Activated CD4-positive, alpha-beta T cell treated with anti-CD3 and anti-CD28 coated beads, Interleukin-2, amount 50 U/mL, for 48 hours (primary cell): ENCODE data around the gene ARL15.

Experiments
- DNase-seq, 2 experiments: peaks; one replicate each; pipeline ENCODE4 v3.0.0-alpha.2; 2020

Gene ARL15

DNA sequence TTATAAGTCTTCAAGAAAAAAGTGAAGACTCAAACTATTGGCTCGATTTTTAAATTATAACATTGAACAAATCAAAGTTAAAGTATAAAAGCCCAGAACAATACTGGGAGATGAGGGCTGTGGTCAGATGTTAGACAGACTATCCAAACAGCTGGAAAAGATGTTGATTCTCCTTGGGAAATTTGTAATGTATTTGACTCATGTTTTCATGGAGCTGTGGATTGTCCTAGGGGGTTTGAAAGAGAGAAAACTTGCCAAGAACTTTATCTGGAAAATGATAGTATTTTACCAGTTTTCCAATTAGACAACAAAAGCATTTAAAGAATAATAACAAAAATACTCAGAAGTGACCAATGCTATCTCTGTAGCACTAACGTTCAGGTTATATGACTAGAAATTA lies 339.2 kb downstream of the ARL15 start:
- no peak for DNase-seq

DNA sequence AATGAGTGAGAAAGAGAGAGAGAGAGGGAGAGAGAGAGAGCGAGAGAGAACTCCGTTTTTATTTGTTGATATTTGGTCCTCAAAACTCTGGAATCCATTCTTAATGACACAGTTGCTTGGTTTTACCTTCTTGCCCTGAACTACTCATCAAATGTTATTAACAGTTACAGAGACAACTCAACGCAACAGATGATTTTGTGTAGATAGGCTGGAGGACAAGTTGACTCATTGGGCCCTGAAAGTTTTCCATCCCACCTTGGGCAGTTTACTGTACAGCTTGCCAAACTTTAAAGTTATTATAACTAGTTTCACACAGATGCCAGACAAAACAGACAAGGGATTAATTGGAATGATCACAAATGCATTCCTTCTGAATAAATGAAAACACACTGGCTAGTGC lies 339.9 kb downstream of the ARL15 start:
- no peak for DNase-seq

DNA sequence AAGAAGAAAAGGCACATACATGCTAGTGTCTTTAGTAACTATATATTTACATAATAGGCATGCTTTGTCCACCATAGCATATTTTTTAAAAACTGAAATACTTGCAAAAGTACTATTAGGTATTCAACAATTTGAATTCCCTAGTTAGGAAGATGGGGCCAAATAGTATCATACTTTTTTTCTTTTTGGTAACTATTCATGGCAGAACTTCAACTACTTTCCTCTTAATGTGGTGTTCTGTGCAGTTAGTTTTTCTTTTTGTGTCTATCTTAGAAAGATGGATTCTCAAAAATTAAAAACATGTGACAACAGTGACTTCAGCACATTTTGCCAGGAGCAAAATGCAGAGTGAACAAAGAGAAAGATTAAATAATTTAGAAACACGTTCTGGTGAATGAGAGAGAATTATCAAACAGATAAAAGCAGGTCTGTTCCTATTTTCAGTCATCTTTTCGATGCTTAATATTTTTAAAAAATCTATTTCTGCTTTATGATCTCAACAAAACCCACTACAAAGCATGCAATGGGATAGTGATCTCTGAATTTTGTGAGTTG lies 341.1 kb downstream of the ARL15 start:
- DNase-seq, result no peak

DNA sequence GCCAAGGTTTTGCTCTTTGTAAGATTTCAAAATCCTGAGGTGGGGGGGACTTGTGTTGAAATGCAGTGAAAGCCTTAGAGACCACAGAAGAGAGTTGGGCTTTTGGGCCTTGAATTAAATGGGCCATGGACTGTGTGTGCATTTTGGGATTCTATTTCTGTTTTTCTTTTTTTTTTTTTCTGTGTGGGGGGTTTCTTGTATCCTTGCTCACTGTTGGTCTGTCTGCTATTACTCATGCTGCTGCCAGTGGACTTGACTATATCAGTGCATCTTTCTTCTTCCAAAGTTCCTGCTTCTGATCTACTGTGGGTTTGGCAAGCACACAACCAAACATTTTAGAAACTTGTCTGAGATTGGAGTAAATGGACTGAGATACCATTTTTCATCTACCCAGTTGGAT lies 344.9 kb downstream of the ARL15 start:
- no peak for DNase-seq

DNA sequence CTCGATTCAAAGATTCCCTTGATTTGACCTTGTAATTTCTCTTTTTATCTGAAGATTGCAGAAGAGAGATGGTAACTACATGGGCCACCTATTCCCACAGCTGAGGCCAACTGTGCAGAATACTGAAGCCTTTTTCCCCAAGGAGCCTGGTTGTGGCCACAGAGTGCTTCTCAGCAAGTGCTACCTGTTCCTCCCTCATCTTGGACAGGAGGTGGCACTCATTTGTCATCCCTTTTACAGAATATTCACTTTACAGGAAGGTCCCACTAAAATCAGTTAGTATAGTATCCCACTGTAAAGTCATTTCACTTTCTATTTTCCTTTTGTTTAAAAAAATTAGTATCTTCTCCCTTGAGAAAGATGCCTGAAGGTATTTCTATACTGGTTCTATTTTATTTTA lies 346.4 kb downstream of the ARL15 start:
- DNase-seq, result no peak

DNA sequence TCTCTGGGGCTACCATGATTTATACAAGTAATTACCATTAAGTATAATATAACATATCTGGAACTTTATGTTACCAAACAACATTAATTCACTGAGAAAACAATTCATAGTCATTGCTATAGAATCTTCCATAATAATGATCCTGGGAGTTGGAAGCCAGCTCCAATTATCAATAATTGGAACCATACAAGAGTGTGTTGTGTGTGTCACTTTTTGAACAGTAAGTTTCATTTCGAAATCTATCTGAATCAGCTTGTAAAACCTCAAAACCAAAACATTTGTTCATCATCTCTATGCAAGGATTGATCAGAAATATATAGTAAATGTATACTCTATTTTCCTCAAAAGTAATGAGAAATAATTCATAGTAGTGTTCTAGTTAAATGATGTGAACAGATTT lies 348.1 kb downstream of the ARL15 start:
- DNase-seq, result no peak

DNA sequence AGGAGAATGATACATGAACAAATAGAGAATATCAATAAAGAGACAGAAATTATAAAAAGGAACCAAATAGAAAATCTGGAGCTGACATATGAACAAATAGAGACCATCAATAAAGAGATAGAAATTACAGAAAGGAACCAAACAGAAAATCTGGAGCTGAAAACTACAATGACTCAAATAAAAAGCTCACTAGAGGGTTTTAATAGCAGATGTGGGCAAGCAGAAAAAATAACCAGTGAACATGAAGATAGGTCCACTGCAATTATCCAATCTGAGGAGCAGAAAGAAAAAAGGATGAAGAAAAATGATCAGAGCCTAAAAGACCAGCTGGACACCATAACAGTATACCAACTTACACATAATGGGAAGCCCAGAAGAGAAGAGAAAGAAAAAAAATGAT lies 353.7 kb downstream of the ARL15 start:
- DNase-seq, result no peak

DNA sequence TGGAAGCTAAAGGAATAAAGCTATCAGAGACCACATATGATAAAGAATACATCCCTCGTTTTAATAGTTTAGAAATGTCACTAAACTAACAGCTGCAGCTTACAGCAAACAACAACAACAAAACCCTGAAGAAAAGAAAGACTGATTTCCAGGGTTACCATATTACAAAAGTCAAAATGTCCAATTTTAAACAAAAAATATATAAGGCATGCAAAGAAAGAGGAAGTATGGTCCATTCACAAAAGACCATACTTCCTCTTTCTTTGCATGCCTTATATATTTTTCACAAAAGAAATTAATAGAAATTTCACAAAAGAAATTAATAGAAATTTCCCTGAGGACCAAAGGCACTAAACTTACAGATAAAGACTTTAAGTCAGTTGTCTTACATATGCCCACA lies 354.2 kb downstream of the ARL15 start:
- DNase-seq, result no peak

DNA sequence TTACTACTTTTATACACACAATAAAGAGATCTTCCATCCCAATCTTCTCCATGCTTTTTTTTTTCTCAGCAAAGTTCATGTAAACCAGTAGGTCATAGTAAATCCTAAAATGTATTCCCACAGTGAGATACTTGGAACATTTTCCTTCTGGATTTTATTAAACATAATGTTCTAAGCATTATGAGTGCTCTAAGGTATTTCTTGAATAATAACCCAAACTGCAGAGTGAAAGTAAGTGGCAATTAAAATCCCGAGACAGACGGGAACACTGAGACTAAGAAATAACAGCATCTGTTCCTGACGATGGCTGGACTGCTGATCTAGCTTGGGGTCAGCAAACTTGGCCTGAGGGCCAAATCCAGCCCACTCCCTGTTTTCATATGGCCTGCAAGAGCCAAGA lies 359.8 kb downstream of the ARL15 start:
- no peak for DNase-seq

DNA sequence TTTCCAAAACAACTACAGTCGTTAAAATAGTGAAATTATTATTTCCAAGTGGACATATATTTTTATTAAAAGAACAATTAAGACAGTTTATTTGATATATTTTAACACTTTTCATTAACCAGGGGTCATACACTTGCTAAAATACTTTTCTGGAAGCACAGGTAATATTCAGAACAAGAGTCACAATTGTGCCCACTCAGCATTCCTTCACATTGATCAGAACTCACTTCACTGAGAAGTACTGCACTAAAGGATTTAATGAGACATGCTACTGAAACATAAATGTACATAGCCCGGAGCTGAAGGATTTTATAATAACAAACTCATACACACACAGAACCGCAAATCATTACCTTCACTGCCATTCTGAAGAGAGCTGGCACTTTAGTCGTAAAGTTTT lies 361.8 kb downstream of the ARL15 start:
- no peak for DNase-seq

DNA sequence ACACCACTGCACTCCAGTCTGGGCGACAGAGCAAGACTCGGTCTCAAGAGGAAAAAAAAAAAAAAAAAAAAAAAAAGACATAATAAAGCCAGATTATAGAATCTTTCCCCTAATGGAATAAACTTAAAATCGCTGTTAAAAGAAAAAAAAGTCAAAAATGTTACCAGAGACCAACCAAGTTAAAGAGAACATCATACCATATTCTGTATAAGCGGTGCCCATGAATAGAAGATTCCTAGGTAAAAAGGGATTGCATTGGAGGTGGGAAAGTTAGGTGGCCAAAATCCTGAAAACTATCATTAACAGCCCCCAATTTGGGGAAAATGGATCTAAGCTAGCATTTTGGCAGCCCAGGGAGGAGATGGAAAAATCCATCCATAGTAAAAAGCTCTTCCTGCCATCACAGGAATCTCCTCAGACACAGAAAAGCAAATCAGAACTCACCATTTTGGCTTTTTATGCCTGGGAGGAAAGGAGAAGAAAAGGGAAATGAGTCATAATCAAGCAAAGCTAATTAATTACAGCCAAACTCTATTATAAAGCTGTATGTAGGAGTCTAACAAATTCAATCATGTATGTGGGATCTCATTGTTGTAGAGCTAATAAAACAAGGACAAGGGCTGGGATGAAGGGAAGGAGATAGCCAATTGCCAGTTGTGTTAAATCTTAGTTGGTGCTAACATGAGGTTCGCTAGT lies 363.8 kb downstream of the ARL15 start:
- DNase-seq, result no peak

DNA sequence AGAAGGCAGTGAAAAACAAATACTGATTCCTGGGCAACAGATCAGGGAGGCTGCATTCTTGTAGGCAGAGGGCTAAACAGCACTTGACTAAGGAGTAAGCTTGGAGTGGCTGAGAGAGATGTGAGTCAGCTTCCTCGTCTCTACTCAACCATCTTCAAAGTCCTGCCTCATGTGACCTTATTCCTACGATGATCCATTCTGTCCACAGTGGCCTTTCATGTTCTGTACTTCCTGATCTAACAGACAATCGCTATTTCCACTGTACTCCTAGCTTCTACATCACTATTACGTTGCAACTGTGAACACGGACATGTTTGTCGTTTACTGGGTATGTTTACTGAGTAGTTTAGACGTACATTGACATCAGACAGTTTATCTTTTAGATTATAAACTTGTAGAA lies 365.4 kb downstream of the ARL15 start:
- no peak for DNase-seq

DNA sequence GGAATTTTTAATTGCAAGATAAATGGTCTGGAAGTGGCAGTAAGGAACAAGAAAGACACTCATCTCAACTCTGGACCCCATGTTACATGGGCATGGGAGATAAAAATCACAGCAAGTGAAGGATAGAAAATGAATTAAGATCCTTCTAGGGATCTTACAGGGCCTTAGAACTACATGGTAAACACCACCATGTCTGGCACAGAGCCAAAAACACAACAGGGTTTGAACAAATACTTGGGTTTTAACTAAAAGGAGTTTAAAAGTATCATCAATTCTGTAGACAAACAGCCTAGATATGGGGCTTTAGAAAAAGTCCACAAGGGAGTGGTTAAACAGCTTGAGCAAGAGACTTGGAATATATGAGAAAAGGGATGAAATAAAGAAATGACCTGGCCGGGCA lies 366.4 kb downstream of the ARL15 start:
- DNase-seq, result no peak

DNA sequence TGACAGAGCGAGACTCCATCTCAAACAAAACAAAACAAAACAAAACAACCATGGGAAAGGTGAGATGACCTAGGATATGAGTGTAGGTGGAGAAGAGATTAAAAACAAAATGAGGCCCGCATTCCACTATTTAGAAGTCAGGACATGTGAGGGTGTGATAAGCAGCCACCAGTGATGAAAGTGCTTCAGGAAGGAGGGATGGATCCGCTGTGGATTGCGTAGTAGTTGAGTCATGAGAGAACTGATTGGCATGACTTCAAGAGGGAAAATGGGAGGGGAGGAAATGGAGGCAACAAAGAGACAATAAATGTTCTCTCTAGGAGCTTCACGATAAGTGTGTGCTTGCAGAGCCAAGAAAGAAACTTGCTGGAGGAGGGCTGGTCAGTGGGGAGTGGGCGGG lies 367.6 kb downstream of the ARL15 start:
- no peak for DNase-seq

DNA sequence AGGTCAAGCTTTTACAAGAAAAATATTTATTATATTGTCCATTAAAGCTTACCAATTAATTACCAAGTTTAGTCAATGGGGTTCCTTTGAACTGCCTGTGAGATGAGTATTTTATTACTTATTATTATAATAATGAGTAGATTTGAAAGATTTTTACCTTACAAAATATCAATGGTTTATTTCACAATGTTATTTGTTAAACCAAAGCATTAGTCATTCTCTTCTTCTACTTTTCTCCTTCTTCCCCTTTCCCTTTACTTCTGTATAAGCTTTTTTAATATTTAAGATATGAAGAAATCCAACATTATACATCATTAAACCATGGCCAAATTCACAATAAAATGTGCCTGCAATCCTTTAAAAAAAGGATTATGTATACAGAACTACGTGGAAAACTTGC lies 369.5 kb downstream of the ARL15 start:
- no peak for DNase-seq

DNA sequence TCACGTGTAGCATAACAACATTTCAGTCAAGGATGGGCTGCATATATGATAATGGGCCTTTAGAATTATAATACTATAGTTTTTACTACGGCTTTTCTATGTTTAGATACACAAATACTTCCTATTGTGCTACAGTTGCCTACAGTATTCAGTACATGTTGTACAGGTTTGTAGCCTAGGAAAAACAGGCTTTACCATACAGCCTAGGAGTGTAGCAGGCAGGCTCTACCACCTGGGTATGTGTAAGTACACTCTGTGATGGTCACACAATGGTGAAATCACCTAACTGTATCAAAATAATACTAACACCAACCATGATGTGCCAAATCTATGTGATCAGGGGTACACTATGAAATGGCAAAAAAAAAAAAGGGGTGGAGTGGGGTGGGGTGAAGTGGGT lies 372.9 kb downstream of the ARL15 start:
- no peak for DNase-seq

DNA sequence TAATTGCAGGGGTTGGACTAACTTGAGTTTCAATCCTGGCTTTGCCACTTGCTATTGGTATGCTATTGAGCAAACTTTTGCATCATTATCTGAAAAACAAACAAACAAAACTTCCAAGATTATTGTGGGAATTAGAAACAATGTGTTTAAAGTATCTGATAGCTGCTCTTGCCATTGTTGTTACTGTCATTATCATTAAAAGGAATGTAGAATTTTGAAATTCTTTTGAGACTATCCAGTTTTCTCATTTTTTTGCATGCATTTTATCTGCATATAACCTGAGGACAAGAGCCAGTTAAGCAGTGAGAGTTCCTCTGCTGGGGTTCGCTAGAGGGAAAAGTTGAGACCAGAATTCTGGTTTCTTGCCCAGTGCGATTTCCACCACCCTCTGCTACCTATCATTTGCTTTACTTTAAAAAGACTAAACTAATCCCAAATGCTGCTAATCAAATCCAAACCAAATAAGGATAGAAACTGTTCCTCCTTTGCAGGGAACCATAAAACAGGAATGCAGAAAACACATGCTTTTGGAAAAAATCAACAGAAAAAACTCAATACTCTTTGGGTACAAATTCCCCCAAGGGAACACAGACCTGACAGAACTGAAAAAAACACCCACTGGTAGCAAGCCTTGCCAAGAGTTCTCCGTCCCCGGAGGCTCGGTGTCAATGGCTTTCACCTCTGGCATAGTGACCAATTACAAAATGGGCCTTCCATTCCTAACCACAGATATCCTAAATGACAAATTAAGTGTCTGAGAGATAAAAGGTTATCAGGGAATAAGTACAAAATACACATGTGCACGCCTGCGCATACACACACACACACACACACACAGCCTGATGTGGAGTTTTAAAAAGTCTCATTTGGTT lies 373.7 kb downstream of the ARL15 start:
- no peak for DNase-seq

DNA sequence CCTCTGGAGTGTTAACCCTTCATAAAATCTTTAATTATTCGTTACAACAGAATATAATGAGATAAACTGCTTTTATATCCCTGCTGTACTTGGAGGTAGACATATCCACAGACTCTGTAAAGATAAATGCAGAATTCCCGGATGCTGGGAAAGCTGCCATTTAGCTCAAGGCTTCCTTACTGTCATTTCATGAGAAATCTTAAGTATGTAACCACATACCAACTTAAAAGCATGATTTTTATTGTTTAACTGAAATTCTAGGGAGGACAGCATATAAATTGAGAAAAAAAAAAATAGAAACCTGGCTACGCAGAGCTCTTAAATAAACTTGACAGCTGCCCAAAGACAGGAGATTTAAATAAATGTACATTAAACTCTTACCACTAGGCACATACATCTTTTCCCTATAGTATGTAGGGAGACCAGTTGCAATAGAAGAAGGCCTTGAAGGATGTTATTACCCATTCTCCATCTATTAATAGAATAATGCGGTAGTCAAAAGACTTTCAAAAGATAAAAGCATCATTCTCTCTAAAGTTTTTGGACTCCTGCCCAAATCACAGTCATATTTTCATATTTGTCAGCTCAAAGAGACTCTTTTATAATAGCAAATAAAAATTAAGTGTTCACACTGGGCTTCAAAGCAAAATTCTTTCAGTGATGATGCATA lies 376.1 kb downstream of the ARL15 start:
- no peak for DNase-seq

DNA sequence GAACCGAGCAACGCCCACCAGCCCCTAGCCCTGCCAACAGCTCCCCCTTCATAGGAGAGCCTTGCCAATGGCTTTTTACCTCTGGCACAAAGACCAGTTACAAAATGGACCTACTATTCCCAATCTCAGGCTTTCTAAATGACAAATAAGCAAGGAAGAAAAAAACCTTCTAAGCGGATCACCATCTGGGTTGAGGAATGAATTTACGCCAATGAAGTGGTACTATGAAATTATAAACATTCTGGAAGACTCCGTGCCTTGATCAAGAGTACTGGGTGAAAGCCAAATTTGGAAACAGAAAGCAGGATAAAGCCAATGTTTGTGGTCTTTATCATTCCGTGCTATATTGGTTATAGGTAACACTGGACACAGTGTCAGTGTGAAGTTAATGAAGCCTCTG lies 378.0 kb downstream of the ARL15 start:
- no peak for DNase-seq

DNA sequence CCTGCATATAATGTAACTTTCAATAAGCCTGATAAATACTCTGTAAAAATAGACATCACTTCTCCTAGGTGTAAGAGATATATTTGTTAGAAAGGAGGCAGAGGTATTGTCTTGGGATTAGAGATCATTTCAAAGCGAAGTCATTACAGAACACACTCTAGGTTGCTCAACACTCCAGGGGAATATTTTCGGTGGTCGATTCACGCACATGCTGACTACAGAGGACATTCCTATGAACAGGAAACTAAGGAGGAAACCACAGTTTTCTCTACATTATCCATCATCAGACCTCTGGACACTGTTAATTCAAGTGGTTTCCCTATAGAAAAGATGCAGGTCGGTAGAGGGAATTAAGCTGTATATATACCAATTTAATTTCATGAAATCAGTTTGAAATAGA lies 379.9 kb downstream of the ARL15 start:
- DNase-seq, result no peak

DNA sequence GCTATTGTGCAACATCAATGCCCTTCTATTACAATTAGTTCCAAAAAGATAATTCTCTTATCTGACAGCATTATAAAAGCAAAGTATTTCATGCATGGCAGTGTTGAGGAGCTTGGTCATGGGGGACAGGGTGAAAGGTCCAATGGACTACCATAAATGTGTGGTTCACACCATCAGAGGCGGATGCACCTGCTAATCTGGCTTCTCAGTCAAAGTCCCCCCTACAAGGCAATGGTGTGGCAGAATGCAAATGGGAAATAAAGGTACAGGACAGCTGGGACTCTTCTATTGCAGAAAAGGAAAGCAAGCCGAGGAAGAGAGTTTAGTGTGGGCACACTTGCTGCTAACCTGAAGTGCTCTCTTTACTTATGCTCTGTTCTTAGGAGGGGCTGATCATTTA lies 380.8 kb downstream of the ARL15 start:
- DNase-seq, result no peak

DNA sequence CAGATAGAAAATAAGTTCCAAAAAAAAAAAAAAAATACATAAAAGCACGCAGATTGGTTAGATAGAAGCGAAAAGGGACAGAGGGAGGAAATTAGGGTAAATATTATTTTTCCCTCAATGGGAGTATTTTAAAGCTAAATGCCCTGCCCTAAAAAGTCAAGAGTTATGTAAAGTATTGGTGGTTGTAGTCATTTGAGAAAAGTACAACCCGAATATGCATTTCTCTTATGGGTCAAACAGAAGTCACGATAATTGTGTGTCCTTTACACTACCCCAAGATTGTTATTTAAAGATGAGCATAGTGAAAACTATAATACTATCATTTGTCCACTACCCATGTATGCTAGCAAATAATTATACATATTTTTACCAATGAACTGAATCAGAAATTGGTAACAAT lies 381.2 kb downstream of the ARL15 start:
- DNase-seq, result no peak

DNA sequence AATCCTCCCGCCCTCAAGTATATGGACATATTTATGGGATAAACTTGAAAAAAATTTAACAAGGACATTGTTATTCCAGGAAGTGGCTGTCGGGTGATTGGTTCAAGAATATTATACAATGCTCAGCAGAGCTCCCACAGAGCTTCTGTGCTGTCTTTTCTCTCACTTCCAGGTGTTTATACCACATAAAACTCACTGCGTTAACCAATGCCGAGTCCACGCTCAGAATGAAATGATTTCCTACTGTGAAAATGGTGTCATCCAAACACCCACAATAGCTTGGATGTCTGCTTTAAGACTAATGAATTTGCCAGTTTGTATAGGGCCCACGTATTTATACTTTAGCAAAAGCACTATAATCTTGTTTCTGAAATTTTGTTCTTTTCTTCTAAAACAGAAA lies 381.7 kb downstream of the ARL15 start:
- no peak for DNase-seq
